Measurements from ENCODE around the gene ATP4A.

The ATP4A gene

GRCh38 chr19:35549879-35550523, 13.5 kb downstream of the ATP4A start:
- Mint-ChIP-seq H3K27ac (no peak overlapping the region), H3K4me3 (no peak overlapping the region), H3K36me3 (ENCODE audit: low read depth) (peaks cover 4% of the 10 kb centered on the region), H3K9me3 (no peaks in the 10 kb centered on the region), H3K27me3 (ENCODE audit: low read depth, poor library complexity) (peaks cover 17% of the 10 kb centered on the region), H3K4me1 (peaks cover 28% of the 10 kb centered on the region)
- no peak for DNase-seq
- no peak for TF ChIP-seq CTCF (IDR thresholded peaks at IDR 0.05)

- DNase-seq, result peak; percentile 66
- Mint-ChIP-seq H3K27ac (no peak overlapping the region), H3K4me3 (no peak overlapping the region), H3K36me3 (ENCODE audit: low read depth) (peaks cover 4% of the 10 kb centered on the region), H3K27me3 (ENCODE audit: low read depth, poor library complexity) (peaks cover 10% of the 10 kb centered on the region), H3K4me1 (peaks cover 35% of the 10 kb centered on the region), H3K9me3 (no peaks in the 10 kb centered on the region)
- peak; percentile 71 for TF ChIP-seq CTCF (IDR thresholded peaks at IDR 0.05)
Observed at GRCh38 chr19:35549174-35549788, 14.2 kb downstream of the ATP4A start.

GRCh38 chr19:35546532-35546931, 16.9 kb downstream of the ATP4A start:
- DNase-seq, result no peak
- Mint-ChIP-seq H3K27me3 (ENCODE audit: low read depth, poor library complexity) (peaks cover 6% of the 10 kb centered on the region), H3K27ac (peak overlapping the region; percentile 73), H3K4me3 (peak overlapping the region; percentile 90), H3K9me3 (no peaks in the 10 kb centered on the region), H3K4me1 (peaks cover 37% of the 10 kb centered on the region), H3K36me3 (ENCODE audit: low read depth) (peaks cover 4% of the 10 kb centered on the region)
- TF ChIP-seq CTCF (IDR thresholded peaks at IDR 0.05), result no peak

GRCh38 chr19:35545855-35546381, 17.5 kb downstream of the ATP4A start:
- H3K4me1 Mint-ChIP-seq, result peaks cover 37% of the 10 kb centered on the region
- DNase-seq, result peak; percentile 59
- peak overlapping the region; percentile 73 for H3K27ac Mint-ChIP-seq
- H3K4me3 Mint-ChIP-seq, result peak overlapping the region; percentile 90
- no peaks in the 10 kb centered on the region for H3K9me3 Mint-ChIP-seq
- TF ChIP-seq CTCF (IDR thresholded peaks at IDR 0.05), result no peak
- peaks cover 3% of the 10 kb centered on the region for H3K36me3 Mint-ChIP-seq (ENCODE audit: low read depth)
- H3K27me3 Mint-ChIP-seq (ENCODE audit: low read depth, poor library complexity), result peaks cover 1% of the 10 kb centered on the region

- H3K27me3 Mint-ChIP-seq (ENCODE audit: low read depth, poor library complexity), result no peaks in the 10 kb centered on the region
- peak within 1 kb of the TSS; percentile 73 for H3K27ac Mint-ChIP-seq
- H3K36me3 Mint-ChIP-seq (ENCODE audit: low read depth), result peaks cover 4% of the 10 kb centered on the region
- peak; percentile 91 for DNase-seq
- H3K9me3 Mint-ChIP-seq, result no peaks in the 10 kb centered on the region
- peaks cover 37% of the 10 kb centered on the region for H3K4me1 Mint-ChIP-seq
- TF ChIP-seq CTCF (IDR thresholded peaks at IDR 0.05), result no peak
- H3K4me3 Mint-ChIP-seq, result peak within 1 kb of the TSS; percentile 95
Observed at GRCh38 chr19:35545001-35545854, 18.2 kb downstream of the ATP4A start, which contains the start of gene TMEM147. TSS of gene TMEM147 (plus strand) at chr19:35545626. CDS start at chr19:35545740, 114 bp downstream.
